SK-N-MC (cell line): ENCODE data around the gene ART3.

Experiments used
- EZH2 ChIP-seq: fragments of 200-600 bp; sonication (generic); IDR thresholded peaks from one replicate; pipeline ENCODE4 v1.6.1; 2017; ENCODE audit warnings: antibody characterized with exemption
- POLR2AphosphoS5 ChIP-seq: IDR thresholded peaks from 2 replicates; pipeline ENCODE4 v1.6.1; 2012; ENCODE audit warnings: mild to moderate bottlenecking, low read depth, low read length, borderline replicate concordance

DNA sequence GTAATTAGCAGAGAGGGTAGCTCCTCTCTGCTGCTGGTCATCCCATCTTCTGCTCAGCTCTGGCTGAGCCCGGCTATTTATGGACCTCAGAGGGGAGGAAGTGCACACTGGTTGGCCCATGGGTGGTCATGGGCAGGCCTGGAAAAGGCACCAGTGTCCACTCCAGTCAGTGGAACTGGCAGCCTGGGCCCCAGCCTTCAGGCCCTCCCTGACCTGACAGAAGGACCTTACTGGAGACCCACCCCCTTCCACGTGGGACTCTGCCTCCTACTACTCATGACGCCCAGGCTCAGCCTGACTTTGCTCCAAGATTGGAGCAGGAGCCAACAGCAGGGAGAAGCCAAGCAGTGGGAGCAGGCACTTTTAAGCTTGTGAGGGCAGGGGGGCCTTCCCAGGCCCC lies 8.0 kb upstream of the ART3 start:
- TF ChIP-seq POLR2AphosphoS5: no peak
- no peak for TF ChIP-seq EZH2
